KBM-7 (cell line): ENCODE results near the gene FIP1L1.
A peak's percentile ranks its signal among the peaks of the same experiment; 100 is the strongest.
"Not testable (repeated sequence)": the region's sequence is repeated elsewhere in the genome, so short reads cannot be mapped to it uniquely, and the experiment has no call there.

Experiments
- DNase-seq: peaks from one replicate; pipeline ENCODE4 v3.0.0-alpha.2; 2015
- in situ Hi-C: fragments of 300-500 bp; cut with MboI; formaldehyde crosslinking; loops from 2 replicates; pipeline ENCODE4 v1.14.3; 2020; ENCODE audit warnings: low sequenced_read_pairs, low pct_unique_long_range_greater_than_20kb, mixed read lengths

The FIP1L1 gene

DNA sequence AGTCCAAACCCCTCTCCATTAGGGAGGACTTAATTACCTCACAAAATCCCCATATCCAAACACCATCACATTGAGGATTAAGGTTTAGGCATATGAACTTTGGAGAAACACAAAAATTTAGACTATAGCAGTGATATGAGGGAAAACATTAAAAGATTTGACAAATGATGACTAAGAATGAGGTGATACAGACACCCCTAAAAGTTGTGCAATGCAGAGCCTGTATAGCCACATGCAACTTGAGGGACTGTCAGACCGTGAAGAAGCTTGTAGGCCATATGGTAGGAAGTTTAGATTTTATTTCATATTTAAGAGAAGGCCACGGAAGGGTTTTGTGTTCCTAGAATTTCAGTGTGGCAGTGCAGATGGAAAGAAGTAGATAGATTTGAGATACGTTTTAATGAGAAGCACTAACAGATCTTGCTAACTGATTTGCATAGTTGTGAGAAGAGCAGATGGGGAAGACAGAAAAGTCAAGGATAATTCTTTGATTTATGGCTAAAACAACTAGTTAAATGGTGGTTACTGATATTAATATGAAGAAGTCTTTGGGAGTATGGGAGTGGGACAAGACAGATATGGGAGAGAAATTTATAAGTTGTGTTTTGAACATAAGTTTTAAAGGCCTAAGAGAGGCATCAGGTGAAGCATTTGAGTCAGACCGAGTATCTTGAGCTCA is 5.5 kb upstream of the FIP1L1 start:
- no peak for DNase-seq
- in situ Hi-C loops, result no loop called here

DNA sequence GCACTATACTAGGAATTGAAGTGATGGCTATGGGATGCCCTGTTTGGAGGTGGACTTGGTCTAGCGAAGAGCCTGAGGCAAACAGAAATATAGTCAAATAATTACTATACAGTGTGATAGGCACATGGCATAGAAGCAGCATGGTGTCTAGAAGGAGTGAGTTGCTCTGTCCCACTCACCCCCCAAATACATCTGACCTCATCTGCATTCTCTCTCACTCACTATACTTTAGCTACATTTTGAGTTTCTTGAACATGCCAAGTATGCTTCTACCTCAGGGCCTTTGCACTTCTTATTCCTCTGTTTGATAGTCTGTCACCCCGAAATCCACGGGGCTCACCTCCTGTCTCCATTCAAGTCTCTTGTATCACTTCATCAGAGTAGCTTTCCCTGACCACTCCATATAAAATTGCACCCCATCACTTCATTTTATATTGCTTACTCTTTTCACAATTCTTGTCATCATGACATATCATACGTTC is 2.6 kb upstream of the FIP1L1 start:
- in situ Hi-C loops, result no loop called here
- no peak for DNase-seq

GRCh38 chr4:53376900-53377299 is 541 bp upstream of the FIP1L1 start:
- in situ Hi-C loops, result no loop called here
- peak; percentile 49 for DNase-seq

DNA sequence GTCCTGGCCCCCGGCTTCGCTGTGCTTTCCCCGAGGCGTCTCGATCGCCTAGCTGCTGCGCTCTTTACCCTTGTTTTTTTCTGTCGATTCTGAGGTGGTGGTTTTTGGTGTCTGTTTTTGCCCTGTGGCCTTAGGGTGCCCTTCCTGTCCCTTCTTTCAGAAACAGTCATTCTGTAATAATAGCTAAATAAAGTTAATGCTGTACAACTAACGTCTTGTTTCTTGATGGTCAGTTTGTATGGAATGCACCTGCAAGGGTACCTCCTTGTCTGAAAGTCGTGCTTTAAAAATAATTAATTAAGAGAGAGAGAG is 686 bp downstream of the FIP1L1 start:
- DNase-seq, result no peak
- in situ Hi-C loops, result no loop called here

DNA sequence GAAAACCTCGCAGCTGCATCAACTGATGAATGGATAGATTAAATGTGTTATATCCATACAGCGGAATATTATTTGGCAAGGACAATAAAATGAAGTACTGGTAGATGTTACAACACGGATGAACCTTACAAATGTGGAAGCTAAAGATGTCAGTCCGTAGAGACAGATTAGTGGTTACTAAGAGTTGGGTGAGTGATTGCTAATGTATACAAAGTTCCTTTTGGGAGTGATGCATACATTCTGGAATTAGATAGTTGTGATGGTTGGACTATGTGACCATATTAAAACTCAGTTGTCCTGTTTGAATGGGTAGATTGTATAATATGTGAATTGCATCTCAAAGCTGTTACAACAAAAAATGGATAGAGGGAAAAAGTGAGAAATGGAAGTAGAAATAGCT is 2.8 kb downstream of the FIP1L1 start:
- in situ Hi-C loops, result no loop called here
- no peak for DNase-seq

- in situ Hi-C loops, result not testable (repeated sequence)
Observed at GRCh38 chr4:53409479-53409878, 32.0 kb downstream of the FIP1L1 start.

GRCh38 chr4:53419208-53419607 is 41.8 kb downstream of the FIP1L1 start:
- DNase-seq, result no peak
- in situ Hi-C loops, result no loop called here

More at GRCh38 chr4:53409479-53409878, 32.0 kb downstream of the FIP1L1 start:
- peak; percentile 9 for DNase-seq

DNA sequence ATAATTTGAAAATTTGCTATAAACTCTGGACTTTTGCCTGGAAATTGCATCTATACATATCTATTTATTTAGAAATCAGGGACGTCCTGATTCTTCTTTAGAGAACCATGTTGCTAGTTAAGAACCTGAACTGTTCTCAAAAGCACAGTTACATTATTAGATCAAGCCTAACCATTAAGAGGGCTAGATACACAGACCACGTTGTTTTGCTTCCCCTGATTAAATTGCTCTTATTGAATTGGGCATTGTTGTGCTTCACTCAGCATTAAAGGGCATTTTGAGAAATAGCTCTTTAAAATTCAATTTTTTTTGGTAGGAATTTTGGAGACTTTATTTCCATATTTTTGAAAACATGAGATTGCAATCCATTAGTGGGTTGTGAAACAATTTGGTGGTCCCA is 44.4 kb downstream of the FIP1L1 start:
- DNase-seq, result no peak
- in situ Hi-C loops, result no loop called here

DNA sequence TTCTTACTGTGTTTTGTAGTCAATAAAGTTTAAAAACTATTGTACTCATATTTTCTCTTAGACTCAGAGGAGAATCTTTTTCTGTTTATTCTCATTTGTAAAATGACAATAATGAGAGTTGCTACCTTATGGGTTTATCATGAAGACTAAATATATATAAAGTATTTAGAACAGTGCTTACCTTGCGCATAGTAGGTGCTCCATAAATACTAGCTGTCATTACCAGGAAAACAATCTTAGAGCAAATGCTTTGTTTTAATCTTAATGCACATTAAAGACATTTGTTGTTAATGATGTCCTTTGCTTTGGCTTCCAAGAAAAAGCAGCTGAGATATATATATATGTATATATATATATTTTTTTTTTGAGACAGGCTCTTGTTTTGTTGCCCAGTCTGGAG is 44.9 kb downstream of the FIP1L1 start:
- in situ Hi-C loops, result no loop called here
- DNase-seq, result no peak

GRCh38 chr4:53424280-53424679 is 46.8 kb downstream of the FIP1L1 start:
- no peak for DNase-seq
- in situ Hi-C loops, result no loop called here

DNA sequence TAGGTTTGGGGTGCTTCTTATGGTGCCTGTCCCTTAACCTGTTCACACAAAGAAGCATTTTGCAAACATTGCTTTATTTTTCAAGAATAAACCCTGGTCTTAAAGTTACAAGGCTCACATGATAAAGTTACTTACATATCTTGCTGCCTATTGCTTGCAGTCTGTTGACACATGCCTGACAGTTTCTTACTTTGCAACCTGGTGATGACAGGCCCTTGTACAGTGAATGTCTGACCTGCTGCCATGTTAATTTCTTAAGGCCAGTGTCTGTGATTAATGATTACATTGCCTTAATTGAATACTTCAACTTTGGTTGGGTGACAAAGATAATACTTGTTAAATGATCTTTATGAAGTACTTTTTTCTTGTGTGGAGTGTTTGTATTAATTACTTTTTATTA is 49.9 kb downstream of the FIP1L1 start:
- DNase-seq, result no peak
- in situ Hi-C loops, result no loop called here

DNA sequence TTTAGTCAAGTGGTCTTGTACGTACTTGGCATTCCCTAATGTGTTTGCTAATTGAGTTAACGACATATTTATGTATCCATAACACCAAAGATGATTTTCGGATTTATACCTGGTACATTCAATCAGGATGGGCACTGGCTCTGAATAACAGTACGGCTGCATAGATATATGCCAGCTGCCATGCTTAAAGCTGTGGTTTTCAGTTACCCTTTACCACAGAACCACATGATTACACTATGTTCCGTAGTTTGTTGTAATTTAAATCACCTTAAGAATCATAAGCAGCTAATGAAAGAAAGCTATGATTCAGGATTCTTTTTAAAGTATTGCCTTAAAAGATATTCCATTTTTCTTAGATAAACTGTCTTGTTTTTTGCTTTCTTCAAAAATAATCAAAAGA is 53.6 kb downstream of the FIP1L1 start:
- peak; percentile 9 for DNase-seq
- in situ Hi-C loops, result no loop called here

DNA sequence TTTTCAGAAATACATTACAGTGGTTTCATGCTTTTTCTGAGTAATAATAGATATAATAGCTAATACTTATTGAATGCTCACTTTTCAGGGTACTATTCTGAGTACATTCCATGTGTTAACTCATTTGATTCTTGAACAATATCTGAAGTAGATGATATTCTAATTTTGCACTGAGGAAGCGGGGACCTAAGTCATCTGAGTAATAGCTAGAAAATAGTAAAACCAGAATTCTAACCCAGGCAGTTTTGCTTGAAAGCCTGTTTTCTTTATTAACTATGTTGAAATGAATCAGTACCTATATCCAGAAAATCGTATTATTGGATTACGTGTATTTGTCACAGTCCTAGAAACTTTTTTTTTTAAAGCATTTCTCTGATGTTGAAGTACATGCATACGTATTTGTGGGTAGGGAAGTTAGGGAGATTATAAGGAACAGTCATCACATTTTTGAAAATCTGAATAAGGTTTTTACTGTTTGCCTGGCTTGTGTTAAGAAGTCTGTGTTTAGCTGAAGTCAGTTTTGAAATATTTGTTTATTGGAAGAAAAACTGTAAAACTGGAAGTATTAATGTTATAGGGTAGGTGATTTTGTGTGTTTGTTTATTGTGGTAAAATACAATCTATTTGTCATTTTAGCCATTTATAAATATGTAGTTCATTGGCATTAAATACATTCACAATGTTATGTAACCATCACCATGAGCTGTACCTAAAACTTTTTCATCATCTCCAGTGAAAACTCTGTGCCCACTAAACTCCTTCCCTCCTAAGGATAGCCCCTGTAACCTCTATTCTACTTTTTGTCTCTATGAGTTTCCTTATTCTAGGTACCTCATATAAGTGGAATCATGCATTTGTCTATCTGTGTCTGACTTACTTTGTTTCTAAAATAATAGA is 55.3 kb downstream of the FIP1L1 start:
- no peak for DNase-seq
- in situ Hi-C loops, result no loop called here

DNA sequence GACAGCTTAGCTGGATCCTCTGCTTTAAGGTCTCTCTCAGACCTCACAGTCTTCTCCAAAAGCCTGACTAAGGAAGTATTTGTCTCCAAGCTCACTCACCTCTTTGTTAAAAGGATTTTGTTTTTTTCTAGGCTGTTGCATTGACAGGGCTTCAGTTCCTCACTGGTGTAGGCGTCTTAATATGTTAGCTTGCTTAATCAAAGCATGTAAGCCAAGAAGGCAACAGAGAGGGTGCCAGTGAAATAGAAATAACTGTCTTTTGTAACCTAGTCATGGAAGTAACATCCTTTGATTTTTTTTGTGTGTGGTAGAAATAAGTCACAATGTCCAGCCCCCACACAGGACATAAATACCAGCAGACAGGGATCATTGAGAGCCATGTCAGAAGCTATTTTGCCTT is 58.8 kb downstream of the FIP1L1 start:
- no peak for DNase-seq
- in situ Hi-C loops, result no loop called here

GRCh38 chr4:53441564-53441963 is 64.1 kb downstream of the FIP1L1 start:
- in situ Hi-C loops, result no loop called here
- DNase-seq, result no peak

GRCh38 chr4:53444954-53445353 is 67.5 kb downstream of the FIP1L1 start:
- in situ Hi-C loops, result no loop called here

GRCh38 chr4:53450773-53451172 is 73.3 kb downstream of the FIP1L1 start:
- in situ Hi-C loops, result no loop called here
- no peak for DNase-seq

More at GRCh38 chr4:53444954-53445353, 67.5 kb downstream of the FIP1L1 start:
- DNase-seq, result no peak

- no peak for DNase-seq
- in situ Hi-C loops, result no loop called here
Observed at GRCh38 chr4:53453385-53453784, 75.9 kb downstream of the FIP1L1 start.

DNA sequence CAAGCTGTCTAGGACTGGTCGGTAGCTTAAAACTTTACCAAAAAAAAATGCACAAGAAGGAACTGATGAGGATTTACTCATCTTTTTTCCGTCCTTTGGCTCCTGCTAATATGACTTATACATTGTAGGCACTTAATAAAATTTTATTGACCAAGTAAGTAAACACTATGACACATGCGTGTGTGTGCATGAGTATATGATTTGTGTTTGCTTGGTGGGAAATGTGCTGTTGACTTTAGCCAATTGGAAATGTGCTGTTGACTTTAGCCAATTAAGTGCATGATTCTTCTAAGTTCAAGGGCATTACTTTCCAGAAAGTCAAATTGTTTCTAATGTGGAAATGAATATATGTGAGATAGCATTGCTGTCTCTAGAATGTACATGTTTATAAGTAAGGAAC is 78.3 kb downstream of the FIP1L1 start:
- in situ Hi-C loops, result no loop called here
- no peak for DNase-seq

GRCh38 chr4:53456178-53456577 is 78.7 kb downstream of the FIP1L1 start:
- in situ Hi-C loops, result no loop called here
- DNase-seq, result no peak

- in situ Hi-C loops, result no loop called here
Observed at GRCh38 chr4:53459548-53459947, 82.1 kb downstream of the FIP1L1 start.

More at GRCh38 chr4:53459548-53459947, 82.1 kb downstream of the FIP1L1 start:
- DNase-seq, result no peak
